Gastroesophageal sphincter (tissue), 4 donors: ENCODE measurements around the gene DDTL. TPM values are rescaled to one million over a fixed set of nuclear protein-coding genes. Genes with fewer than 3 reads are reported as not detected.

Source experiments
- ATAC-seq: fragments of 150-250 bp; one replicate; pipeline ENCODE4 v1.9.1; 2016; ENCODE audit warnings: mild to moderate bottlenecking, moderate library complexity
- H3K27ac ChIP-seq, 4 donors: fragments of 200-600 bp; sonication (generic) in 3 of 4; 1 replicate in 3 of 4; 2 replicates in 1 of 4; pipeline ENCODE4 v1.5.1; 2016 to 2019
- H3K27me3 ChIP-seq: fragments of 200-600 bp; sonication (generic); one replicate; pipeline ENCODE4 v1.5.1; 2019
- H3K36me3 ChIP-seq, 2 donors: fragments of 200-600 bp; sonication (generic); one replicate each; pipeline ENCODE4 v1.5.1; 2019; ENCODE audit warnings: control low read depth in 1 of 2
- H3K4me1 ChIP-seq, 3 donors: fragments of 200-600 bp; sonication (generic); 1 replicate in 2 of 3; 2 replicates in 1 of 3; pipeline ENCODE4 v1.5.1; 2016 to 2019; ENCODE audit warnings: control low read depth in 2 of 3
- H3K4me3 ChIP-seq, 2 donors: fragments of 200-600 bp; sonication (generic); one replicate each; pipeline ENCODE4 v1.5.1; 2019; ENCODE audit warnings: mild to moderate bottlenecking in 1 of 2, moderate library complexity in 1 of 2
- H3K9me3 ChIP-seq, 3 donors: fragments of 200-600 bp; sonication (generic); one replicate each; pipeline ENCODE4 v1.5.1; 2017 to 2019; ENCODE audit warnings: control low read depth in 2 of 3
- CTCF ChIP-seq, 4 experiments: fragments of 200-600 bp in 2 of 4; fragments of 450-650 bp in 2 of 4; sonication (generic) in 1 of 4; IDR thresholded peaks; one replicate each; pipeline ENCODE4 v1.5.1; 2017 to 2019; ENCODE audit warnings: antibody characterized with exemption in 4 of 4, mild to moderate bottlenecking in 2 of 4, moderate library complexity in 2 of 4
- EP300 ChIP-seq: sonication (generic); formaldehyde crosslinking; IDR thresholded peaks from one replicate; pipeline ENCODE4 v1.6.1; 2017; ENCODE audit warnings: antibody characterized with exemption, mild to moderate bottlenecking
- POLR2A ChIP-seq, 2 donors: fragments of 450-650 bp; IDR thresholded peaks; one replicate each; pipeline ENCODE4 v1.6.1; 2017; ENCODE audit warnings: antibody characterized with exemption in 2 of 2, mild to moderate bottlenecking in 2 of 2, moderate library complexity in 1 of 2
- POLR2AphosphoS5 ChIP-seq: sonication (generic); formaldehyde crosslinking; IDR thresholded peaks from one replicate; pipeline ENCODE4 v1.6.1; 2017; ENCODE audit warnings: antibody characterized with exemption
- WGBS, 2 donors: methylation state at CpG; one replicate each; pipeline ENCODE4 v1.1.5; 2018; ENCODE audit warnings: low coverage in 1 of 2; 5-methylcytosine and 5-hydroxymethylcytosine counted together
- total RNA-seq, 4 donors: library from RNA; depleted of rRNA; stranded (reverse); fragments of >200 nt; gene quantifications; one replicate each; pipeline ENCODE4 v1.1.0, GENCODE V29; 2016

Gene DDTL
- total RNA-seq, 4 donors from 2014 or later = 2.2 to 3.4 TPM; not detected in 2

GRCh38 chr22:24007253-24008021 lies 40.7 kb downstream of the DDTL start:
- 81 to 82% methylated on average over 3 to 4 of the region's 8 CpGs for WGBS, 2 donors
- H3K27ac ChIP-seq = no peak overlapping the region
- no peak for TF ChIP-seq POLR2A (IDR thresholded peaks at IDR 0.05)
- no peak for TF ChIP-seq EP300
- no peak for TF ChIP-seq CTCF (IDR thresholded peaks at IDR 0.05)
- no peak for TF ChIP-seq POLR2AphosphoS5

GRCh38 chr22:24008022-24008283 lies 41.3 kb downstream of the DDTL start:
- Histone ChIP-seq H3K4me3 (no peak overlapping the region), H3K4me1 (peaks cover 0 to 28% (median 7%) of the 10 kb centered on the region in 3 donors), H3K9me3 (no peaks in the 10 kb centered on the region), H3K27me3 (no peaks in the 10 kb centered on the region), H3K27ac (no peak overlapping the region), H3K36me3 (no peaks in the 10 kb centered on the region)
- WGBS, 2 donors = 86% methylated on average over 1 of the region's 1 CpG; no CpG with 5 or more reads in 1 of the 2 donors
- no peak for ATAC-seq
- TF ChIP-seq POLR2AphosphoS5 = no peak
- TF ChIP-seq POLR2A (IDR thresholded peaks at IDR 0.05) = no peak
- TF ChIP-seq CTCF (IDR thresholded peaks at IDR 0.05) = no peak
- TF ChIP-seq EP300 = no peak

More at GRCh38 chr22:24007253-24008021, 40.7 kb downstream of the DDTL start:
- Histone ChIP-seq H3K9me3 (no peaks in the 10 kb centered on the region), H3K36me3 (no peaks in the 10 kb centered on the region), H3K27me3 (no peaks in the 10 kb centered on the region), H3K4me1 (peaks cover 0 to 23% (median 3%) of the 10 kb centered on the region in 3 donors), H3K4me3 (no peak overlapping the region)
- no peak for ATAC-seq

DNA sequence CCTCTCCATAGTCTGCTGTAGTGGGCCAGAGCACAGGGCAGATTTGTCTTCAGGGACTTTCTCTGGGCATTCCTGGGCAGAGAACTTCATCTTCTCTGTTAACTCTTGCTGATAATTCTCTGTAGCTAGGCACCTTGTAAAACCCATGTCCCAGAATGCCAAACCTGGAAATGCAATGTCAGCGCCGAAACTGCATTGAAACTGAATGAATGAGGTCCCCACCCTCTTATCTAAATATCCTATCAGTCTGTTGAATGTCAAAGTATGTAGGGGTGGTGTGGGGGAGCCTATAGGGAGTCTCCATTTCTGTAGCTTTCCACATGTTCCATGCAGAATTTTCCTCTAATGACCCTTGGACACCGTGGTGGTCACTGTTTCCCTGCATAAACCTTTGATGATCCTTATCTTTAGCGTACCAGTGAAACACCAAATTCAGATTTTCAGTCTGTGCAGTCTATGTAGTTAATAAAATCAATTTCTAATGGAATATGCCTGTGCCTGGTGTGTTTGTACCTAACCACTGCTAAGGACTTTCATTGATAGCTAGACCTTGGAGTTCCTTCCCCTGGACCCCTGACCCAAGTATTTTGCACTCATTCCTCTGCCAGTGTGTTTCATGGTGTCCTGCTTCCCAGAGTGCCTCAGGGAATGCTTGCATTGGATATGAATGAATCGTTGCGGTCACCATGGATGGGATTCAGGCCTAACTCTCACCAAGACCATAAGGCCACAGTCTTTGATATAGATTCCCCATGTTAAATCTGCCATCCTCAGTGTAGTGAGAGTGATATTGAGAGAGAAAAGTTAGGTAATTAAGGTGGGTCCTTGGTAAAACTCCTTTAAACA lies 41.9 kb downstream of the DDTL start:
- H3K27me3 ChIP-seq = no peaks in the 10 kb centered on the region
- H3K9me3 ChIP-seq = no peaks in the 10 kb centered on the region
- no peak overlapping the region for H3K27ac ChIP-seq
- TF ChIP-seq EP300 = no peak
- TF ChIP-seq POLR2AphosphoS5 = no peak
- TF ChIP-seq CTCF (IDR thresholded peaks at IDR 0.05) = no peak
- no peak for TF ChIP-seq POLR2A (IDR thresholded peaks at IDR 0.05)
- H3K4me1 ChIP-seq = peaks cover 0 to 35% (median 7%) of the 10 kb centered on the region in 3 donors
- no peaks in the 10 kb centered on the region for H3K36me3 ChIP-seq
- H3K4me3 ChIP-seq = no peak overlapping the region
- 75 to 85% methylated on average over 4 to 6 of the region's 6 CpGs for WGBS, 2 donors
- ATAC-seq = no peak

GRCh38 chr22:24009227-24010017 lies 42.7 kb downstream of the DDTL start:
- 71 to 89% methylated on average over 6 to 7 of the region's 7 CpGs for WGBS, 2 donors

More at GRCh38 chr22:24009227-24010017, 42.7 kb downstream of the DDTL start:
- Histone ChIP-seq H3K4me3 (no peak overlapping the region), H3K36me3 (no peaks in the 10 kb centered on the region), H3K4me1 (peaks cover 0 to 39% (median 7%) of the 10 kb centered on the region in 3 donors), H3K27me3 (no peaks in the 10 kb centered on the region), H3K9me3 (no peaks in the 10 kb centered on the region), H3K27ac (no peak overlapping the region)
- TF ChIP-seq POLR2AphosphoS5 (no peak), POLR2A (IDR thresholded peaks at IDR 0.05) (no peak), CTCF (IDR thresholded peaks at IDR 0.05) (no peak), EP300 (no peak)
- ATAC-seq = no peak
